Germinal center (tissue), 1 donor: Measurements from ENCODE around the gene C1QA.

Experiments
- DNase-seq: peaks from one replicate; pipeline ENCODE4 v3.0.0; 2012; ENCODE audit warnings: mixed read lengths, low spot score

C1QA gene

DNA sequence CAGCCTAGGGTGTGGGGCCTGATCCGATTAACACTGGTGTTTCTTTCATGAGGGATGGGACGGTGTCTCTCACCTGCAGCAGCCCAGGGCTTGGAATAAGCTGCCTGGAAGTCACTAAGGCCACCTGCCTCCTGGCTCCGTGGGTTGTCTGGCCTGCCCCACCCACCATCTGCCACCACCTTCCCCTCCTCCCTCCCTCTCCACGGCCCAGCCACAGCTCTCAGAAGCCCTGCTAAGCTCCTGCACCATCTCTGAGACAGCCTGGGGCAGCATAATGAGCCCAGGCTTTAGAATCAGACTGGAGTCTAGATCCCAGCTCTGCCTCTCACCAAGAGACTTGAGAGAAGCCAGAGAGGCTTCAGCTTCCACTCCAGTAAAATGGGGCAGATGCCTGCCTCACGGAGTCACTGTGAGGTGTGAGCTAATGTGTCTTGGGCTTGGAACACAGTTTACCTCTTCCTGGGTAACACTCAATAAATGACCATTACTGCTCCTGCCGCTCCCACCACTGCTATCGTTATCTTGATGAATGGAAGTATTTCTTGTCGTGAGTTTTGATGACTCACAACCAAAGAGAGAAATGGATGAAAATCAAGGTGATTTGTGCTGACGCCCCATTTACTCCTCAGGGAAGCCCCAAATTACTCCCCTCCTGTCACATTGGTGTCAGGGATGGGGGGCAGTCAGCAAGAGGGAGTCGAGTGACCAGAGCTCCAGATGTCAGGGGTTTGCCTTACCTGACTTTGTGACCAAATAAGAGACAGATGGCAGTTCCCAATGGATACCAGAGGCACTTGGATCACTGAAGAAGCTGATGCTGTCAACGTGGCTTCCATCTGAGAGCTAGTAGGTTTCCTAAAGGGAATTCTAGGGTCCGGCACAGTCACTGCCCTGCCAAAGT is 23.5 kb upstream of the C1QA start:
- DNase-seq, result no peak

DNA sequence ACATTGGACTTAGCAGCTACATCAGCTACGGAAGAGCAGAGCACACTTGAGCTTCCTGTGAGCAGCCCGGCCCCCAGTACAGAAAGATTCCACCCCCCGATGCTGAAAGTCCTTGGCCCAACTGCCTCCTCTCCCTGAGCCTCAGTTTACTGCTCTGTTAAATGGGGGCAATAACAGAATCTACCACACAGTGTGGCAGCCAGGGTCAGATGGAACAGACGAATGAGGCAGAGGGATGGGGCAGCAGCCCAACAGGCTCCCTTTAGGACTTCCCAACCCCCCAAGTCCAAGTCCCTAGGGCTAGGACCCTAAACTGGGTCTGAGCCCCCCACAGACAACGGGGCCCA is 22.9 kb upstream of the C1QA start:
- no peak for DNase-seq

DNA sequence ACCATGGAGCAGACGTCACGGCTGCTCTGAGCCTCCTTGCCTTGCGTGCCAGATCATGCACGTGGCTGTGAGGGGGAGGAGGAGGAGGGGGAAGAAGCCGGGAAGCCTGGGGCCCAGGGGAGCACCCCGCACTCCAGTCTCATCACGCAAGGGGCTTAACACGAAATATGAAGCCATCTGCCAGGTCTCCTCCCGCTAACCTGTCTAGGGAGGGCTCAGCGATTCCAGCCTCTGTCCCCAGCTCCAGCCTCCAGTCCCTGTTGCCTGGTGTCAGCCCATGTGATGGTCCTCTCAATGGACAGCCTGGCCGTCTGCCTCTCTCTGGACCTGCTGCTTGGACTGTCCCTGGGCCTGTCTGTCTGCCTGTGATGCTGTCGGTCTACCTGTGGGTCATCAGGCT is 22.5 kb upstream of the C1QA start:
- no peak for DNase-seq

DNA sequence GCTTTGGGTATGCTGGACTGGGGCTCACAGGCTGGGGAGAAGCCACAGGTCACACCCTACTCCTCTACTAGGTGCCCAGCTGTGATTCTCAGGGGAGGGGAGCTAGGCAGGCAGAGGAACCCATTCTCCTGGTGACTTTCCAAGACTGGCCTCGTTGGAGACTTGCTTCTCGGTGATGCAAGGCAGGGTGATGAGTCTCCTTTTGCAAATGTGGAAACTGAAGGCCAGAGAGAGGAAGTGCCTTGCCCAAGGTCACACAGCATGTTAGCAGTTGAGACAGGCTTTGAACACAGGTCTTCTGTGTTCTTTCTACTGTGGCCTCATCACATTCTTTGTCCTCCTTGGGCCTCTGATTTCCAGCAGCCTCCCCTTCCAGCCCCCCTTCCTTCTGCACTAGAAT is 20.5 kb upstream of the C1QA start:
- DNase-seq, result no peak

DNA sequence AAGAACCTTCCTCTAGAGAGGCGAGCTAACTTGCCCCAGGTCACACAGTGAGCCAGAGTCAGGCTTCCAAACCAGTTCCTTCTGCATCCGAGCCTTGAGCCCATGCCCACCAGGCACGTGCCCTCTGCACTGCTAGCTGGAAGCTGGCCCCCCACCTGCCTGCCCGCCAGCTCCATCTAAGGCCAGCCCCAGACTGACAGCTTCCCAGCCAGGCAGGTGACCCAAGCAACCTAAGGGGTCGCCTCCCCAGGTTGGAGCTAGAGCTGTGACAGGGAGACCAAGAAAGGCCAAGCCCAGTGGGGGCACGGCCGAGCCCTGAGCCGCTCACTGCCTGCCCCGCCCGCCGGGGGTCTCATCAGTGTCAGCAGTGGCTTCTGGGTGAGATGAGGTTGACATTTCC is 19.9 kb upstream of the C1QA start:
- no peak for DNase-seq

DNA sequence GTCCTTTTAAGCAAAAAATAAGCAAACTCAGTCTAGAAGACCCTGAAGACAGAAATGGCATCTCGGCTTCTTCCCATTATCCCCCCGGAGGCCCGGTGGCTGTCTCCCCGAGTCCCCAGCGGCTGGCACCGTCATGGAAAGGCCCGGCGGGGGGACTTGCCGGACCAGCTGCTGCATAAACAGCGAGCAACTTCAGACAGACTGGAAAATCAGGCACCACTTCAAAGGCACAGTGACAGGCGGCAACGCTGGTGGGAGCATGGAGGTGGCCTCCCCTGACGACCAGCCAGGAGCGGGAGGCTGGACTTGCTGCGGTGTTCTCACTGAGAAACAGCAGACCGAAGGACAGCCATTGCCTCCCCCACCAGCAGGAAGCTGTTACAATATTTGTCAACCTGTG is 18.4 kb upstream of the C1QA start:
- DNase-seq, result no peak

DNA sequence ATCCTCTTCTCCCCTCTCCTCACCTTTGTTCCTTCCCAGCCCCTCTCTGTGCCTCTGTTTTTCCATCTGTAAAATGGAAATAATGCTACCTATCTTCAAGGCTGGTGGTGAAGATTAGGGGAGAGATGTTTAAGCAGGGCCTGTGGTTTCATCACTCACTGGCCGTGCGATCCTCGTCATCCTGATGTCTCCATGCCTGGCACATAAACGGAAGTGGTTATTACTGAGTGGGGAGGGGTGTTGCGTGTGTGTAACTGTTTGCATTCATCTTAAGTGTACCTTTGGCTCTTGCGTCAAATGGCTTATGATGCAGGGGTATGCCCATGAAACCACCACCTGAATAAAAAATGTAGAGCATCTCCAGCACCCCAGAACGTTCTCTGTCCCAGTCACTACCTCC is 17.2 kb upstream of the C1QA start:
- DNase-seq, result no peak

DNA sequence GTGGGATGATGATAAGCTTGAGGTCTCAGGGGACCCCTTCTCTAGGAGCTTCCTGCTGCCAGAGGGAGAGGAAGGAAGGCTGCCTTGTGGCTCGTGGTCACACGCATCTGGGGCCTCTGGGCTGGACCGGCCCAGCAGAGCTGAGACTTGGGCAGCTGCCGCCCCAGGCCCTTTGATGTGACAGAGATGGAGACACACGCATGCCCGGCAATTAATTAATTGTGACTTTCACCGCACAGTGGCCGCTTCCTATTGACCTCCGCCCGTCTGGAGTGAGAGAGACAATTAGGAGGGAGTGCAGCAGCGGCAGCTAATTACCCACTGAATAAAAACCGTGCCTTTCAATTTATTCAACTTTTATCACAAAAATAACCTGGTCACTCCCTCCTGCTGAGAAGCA is 16.6 kb upstream of the C1QA start:
- no peak for DNase-seq

DNA sequence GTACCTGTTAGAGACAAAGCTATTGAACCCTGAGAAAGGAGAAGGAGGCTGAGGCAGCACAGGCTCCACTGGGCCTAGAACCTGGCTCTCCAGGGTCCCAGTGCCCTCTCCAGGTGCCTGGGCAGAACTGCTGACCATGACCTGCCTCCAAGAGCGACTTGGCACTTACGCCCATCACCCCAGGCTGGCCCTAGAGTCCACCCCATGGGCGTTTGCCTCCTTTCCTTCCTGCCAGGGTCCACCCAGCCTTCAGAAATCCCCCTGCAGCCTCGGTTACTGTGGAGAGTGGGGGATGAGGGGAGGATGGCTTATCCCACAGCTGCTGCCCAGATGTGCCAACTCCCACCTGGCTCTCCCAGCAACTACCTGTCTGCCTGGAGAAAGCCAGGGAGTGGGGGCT is 14.7 kb upstream of the C1QA start:
- DNase-seq, result no peak

DNA sequence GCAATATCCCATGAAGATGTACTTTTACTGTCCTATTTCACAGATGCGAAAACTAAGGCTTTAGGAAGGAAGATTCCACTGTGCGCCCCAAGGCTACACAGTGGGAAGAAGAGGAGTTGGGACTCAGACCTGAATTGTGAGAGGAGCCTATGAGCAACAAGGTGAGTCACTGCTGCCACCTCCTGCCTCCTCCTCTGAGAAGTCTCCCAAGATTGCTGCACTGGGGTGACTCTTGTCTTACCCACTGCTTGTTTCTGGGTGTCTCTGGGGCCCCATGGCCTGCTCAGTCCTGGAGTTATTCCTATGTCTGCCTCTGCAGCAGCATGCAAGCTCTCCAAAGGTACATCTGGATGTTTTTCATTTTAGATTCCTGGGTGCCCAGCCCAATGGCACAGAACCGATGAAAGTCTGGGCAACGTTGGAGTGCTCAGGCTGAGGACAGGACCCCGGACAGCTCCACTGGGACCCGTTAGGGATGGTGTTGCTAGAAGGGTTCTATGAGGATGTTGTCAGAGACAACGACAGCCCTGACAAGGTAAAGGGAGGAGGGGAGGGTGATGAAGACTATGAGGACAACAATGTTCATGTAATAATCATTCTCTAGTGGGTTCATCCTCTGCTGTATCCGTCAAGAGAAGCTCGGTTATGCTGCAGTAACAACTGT is 11.0 kb upstream of the C1QA start:
- no peak for DNase-seq

DNA sequence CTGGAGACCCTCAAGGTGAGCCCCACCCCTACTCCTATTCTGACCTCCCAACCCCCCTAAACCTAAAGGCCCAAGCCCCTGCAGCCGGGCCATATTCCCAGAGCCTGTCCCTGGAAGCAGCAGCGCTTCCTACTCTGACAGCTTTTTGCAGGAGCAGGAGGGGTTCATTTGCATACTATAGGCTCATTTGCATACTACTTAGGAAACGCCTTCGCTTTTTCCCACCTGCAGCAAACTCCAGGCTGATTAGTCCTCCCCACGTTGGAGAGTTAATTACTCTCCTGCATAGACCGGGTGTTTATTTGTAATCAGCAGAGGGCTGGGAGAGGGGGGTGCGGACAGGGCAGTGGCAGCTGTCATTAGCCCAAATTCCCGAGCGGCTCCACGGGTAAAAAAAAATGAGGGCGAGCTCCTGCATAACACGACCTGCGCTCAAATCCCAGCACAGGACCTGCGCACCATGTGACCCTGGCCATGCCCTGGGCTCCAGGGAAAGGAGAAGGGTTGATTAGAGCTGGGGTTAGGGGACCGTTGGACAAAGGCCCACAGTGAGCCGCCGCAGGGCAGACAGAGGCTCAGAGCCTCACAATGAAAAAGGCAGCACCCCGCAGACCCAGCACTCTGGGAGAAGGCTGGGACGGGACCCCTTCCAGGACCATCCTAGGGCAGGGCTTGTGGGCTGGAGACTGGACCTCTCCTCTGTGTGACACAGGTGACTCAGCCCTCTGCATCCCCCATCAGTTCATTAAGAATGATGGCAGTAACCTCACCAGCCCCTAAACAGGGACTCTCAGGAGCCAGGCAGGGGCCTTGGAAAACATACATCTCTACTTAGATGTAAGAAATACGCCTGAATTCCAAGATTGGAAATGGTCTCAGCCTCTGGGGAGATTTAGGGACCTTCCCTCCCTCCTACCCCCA is 9.9 kb upstream of the C1QA start:
- DNase-seq, result no peak

DNA sequence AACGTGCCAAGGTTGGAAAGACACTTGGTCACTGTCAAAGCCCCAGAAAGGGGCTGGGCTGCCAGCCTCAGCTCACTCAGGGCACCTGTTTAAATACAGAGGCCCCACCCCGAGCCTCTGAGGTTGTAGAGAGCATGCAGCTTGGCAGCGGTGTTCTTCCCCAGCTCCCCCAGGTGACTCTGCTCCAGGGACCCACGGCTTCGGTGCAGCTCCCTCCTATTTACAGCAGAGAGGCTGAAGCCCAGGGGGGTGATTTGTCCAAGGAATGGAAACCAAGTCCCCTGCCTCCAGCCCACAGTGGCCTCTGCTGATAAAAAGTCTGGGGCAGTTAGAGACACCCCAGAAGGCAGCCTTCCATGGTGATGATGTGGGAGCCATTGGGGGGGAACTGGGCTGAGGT is 9.1 kb upstream of the C1QA start:
- no peak for DNase-seq

DNA sequence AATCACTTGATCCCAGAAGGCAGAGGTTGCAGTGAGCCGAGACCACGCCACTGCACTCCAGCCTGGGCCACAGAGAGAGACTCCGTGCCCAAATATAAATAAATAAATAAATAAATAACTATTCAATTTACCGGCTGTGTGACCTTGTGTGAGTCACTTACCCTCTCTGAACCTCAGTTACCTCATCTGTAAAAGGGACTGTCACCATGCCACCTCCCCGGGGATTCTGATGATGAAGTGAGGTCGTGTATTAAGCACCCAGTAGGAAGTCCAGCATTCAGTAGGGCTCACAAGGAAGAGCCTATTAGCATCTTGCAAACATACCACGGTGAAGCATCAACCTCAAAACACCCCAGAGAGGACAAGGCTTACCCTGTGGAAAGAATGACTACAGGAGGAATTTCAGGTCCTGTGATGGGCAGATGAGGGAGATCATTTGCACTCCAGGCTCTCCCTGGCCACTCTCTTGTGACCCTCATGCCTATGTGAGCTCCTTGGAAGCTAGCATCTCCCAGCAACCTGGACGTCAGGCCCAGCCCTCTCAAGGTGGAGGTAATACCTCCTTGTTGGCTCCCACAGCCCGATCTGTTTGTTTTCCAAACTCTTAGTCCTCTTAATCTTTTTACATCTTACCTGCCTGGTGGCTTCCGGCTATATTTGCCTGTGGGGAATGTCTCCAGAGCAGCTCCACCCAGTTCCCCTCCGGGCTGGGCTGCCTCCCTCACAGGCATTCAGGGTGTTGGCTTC is 7.6 kb upstream of the C1QA start:
- no peak for DNase-seq

DNA sequence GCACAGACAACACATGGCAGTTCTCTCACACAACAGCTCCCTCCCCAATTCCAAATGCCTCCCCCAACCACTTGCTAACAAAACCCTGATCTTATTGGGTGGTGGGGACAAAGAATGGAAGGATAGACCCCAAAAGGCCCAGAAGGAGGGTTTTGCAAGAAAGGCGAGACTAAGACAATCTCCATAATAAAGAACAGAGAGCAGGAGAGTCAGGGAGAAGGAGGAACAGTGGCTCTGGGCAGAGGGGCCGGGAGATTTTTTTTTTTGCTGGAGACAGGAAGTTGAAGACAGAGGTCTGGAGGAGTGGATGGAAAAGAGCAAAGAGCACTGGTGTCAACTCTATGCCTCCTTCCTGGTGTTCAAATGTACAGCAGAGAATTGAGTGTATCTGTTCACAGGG is 6.5 kb upstream of the C1QA start:
- DNase-seq, result no peak

DNA sequence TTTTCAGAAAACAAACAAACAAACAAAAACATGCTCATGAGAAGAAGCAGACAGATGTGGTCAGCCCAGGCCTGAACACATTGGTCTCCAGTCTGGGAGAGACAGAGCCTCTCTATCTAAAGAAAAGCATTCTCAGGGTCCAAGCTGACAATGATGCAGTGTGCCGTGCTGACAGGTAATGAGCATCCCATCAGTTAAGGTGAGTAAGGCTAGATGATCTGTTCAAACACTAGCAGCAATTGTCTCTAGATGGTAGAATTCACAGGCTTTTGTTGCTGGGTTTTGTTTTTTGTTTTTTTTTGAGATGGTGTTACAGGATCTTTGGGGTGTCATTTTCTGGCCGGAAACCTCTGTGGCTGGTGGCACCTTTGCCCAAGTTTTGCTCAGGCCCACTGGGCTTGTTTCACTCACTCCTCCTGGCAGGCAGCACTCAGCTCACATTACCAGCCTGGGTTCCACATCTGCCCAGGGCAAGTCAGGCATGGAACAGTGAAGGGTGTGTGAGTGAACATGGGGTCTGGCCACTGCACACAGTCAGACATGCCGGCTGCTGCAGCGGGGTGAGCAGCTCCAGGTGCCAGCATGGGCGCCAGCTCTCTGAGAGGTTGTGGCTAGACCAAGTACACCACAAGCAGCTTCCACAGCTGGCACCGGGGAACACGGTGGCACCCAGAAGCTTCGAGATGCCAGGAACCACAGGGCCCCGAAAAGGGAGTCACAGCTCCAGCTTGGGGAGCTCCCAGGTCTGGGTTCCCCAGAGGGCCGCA is 2.5 kb upstream of the C1QA start:
- no peak for DNase-seq

DNA sequence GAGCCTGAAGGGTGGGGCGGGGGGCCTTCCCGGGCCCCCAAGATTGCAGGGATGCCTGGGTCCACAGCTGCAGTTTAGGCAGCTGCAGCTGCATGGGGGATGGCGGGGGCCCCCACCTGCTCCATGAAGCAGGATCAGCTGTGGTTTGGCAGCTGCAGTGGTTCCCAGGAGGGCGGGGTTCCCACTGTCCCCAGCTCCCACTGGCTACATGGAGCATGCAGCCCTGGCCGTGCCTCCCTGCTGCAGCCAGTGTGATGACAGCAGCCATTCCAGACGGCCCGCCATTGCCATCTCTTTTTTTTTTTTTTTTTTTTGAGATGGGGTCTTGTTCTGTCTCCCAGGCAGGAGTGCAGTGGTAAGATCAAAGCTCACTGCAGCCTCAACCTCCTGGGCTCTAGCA is 992 bp upstream of the C1QA start:
- DNase-seq, result no peak

DNA sequence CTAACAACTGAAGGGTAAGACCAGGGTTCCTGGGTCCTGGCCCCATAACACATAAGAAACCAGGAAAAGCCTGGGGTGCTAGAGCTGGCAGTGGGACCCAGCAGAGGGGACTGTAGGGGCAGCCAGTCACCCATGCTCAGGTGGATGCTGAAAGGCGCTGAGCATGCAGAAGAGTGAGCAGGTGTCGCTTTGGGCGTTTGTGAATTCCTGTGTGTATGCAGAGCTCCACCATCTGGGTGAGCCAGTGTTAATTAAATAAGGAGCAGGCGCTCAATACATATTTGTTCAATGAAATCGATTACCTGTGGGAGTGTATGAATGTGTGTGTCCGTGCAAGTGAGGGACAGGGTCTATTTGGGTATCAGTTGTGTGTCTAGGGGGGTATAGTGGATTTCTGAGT is 499 bp downstream of the C1QA start:
- DNase-seq, result no peak

DNA sequence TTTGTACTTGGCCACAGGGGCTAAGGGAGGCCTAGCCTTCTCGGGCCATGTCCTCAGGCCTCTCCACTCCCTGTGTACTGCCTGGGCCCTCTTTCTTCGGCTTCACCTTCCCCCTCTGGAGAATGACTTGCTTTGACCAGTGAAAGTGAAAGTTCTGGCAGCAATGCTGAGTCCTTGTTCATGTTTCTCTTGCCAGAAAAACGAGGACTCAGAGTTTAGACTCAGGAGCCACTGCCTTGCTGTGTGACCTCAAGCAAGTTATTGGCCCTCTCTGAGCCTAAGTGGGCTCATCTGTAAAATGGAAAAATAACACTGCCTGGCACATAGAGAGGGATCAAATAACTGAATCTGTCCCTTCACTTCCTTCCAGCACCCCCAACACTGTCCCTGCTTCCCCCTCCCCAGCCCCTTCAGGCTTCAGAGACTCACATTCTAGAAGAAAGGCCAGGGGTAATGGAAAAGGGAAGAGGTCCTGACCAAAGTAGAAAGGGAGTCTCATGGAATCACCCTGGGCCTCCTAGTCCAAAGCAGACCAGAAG is 1.5 kb downstream of the C1QA start:
- no peak for DNase-seq

DNA sequence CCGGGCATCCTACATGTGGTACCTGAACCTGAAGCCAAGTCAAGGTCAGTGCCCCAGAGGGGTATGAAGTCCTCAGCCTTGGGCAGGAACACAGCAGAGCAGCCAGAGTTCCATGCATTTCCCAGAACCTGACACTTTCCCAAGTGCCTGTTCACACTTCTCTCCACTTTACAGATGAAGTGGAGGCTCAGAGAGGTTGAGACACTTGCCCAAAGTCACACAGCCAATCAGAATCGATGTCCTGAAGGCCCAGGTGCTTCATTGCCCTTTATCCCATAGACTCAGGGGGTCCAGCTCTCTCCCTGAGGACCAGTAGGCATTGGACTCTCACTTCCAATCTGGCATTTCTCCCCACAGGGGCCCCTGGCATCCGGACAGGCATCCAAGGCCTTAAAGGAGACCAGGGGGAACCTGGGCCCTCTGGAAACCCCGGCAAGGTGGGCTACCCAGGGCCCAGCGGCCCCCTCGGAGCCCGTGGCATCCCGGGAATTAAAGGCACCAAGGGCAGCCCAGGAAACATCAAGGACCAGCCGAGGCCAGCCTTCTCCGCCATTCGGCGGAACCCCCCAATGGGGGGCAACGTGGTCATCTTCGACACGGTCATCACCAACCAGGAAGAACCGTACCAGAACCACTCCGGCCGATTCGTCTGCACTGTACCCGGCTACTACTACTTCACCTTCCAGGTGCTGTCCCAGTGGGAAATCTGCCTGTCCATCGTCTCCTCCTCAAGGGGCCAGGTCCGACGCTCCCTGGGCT is 2.2 kb downstream of the C1QA start:
- DNase-seq, result no peak

DNA sequence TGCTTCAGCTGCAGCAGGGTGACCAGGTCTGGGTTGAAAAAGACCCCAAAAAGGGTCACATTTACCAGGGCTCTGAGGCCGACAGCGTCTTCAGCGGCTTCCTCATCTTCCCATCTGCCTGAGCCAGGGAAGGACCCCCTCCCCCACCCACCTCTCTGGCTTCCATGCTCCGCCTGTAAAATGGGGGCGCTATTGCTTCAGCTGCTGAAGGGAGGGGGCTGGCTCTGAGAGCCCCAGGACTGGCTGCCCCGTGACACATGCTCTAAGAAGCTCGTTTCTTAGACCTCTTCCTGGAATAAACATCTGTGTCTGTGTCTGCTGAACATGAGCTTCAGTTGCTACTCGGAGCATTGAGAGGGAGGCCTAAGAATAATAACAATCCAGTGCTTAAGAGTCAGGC is 2.9 kb downstream of the C1QA start:
- no peak for DNase-seq
